NT2/D1 (cell line): ENCODE measurements around the gene SLC27A3.

Experiments
- DNase-seq: peaks from one replicate; pipeline ENCODE4 v3.0.0-alpha.2; 2011; ENCODE audit warnings: low read depth, low spot score
- H3K27me3 ChIP-seq: 2 replicates; pipeline ENCODE4 v1.6.0; 2011; ENCODE audit warnings: mild to moderate bottlenecking; ENCODE audit not compliant: insufficient read length, insufficient read depth
- H3K36me3 ChIP-seq: 2 replicates; pipeline ENCODE4 v1.6.1; 2011; ENCODE audit warnings: mild to moderate bottlenecking, low read length, mixed read lengths; ENCODE audit not compliant: insufficient read depth, insufficient read length
- H3K4me1 ChIP-seq: 2 replicates; pipeline ENCODE4 v1.5.1; 2011; ENCODE audit not compliant: insufficient read depth, insufficient read length
- H3K4me3 ChIP-seq: 2 replicates; pipeline ENCODE4 v1.5.1; 2011; ENCODE audit warnings: low read depth; ENCODE audit not compliant: insufficient read length
- H3K9ac ChIP-seq: 2 replicates; pipeline ENCODE4 v1.6.0; 2011; ENCODE audit warnings: low read depth; ENCODE audit not compliant: insufficient read length
- H3K9me3 ChIP-seq: 2 replicates; pipeline ENCODE4 v1.5.1; 2011; ENCODE audit warnings: mild to moderate bottlenecking, low read length; ENCODE audit not compliant: insufficient read depth
- SUZ12 ChIP-seq: IDR thresholded peaks from 2 replicates; pipeline ENCODE4 v1.6.1; 2011; ENCODE audit not compliant: insufficient read length, insufficient read depth; ENCODE audit errors: extremely low read depth
- YY1 ChIP-seq: IDR thresholded peaks from 2 replicates; pipeline ENCODE4 v1.6.1; 2011; ENCODE audit not compliant: insufficient read length, insufficient read depth
- ZNF274 ChIP-seq: IDR thresholded peaks from 2 replicates; pipeline ENCODE4 v1.6.1; 2011; ENCODE audit warnings: mild to moderate bottlenecking, low read depth, low read length

The SLC27A3 gene

GRCh38 chr1:153818876-153819275 is 43.7 kb downstream of the SLC27A3 start:
- Histone ChIP-seq H3K27me3 (no peaks in the 10 kb centered on the region), H3K9me3 (no peaks in the 10 kb centered on the region), H3K9ac (no peak overlapping the region), H3K4me3 (no peak overlapping the region), H3K4me1 (no peaks in the 10 kb centered on the region), H3K36me3 (peaks cover 57% of the 10 kb centered on the region)
- TF ChIP-seq YY1 (no peak), SUZ12 (no peak), ZNF274 (no peak)
- no peak for DNase-seq

GRCh38 chr1:153827168-153827964 is 52.2 kb downstream of the SLC27A3 start:
- no peak for DNase-seq
- no peak overlapping the region for H3K4me3 ChIP-seq
- H3K9ac ChIP-seq = no peak overlapping the region
- no peaks in the 10 kb centered on the region for H3K27me3 ChIP-seq
- H3K4me1 ChIP-seq = no peaks in the 10 kb centered on the region
- peaks cover 34% of the 10 kb centered on the region for H3K36me3 ChIP-seq
- no peaks in the 10 kb centered on the region for H3K9me3 ChIP-seq
- TF ChIP-seq YY1 (no peak), ZNF274 (no peak), SUZ12 (no peak)
